ENCODE data around the gene CFAP54.
"Not testable (repeated sequence)": the region's sequence is repeated elsewhere in the genome, so short reads cannot be mapped to it uniquely, and the experiment has no call there.

CFAP54 gene

GRCh38 chr12:96729466-96729865, 240.1 kb downstream of the CFAP54 start:
- not testable (repeated sequence) for DNase-seq

DNA sequence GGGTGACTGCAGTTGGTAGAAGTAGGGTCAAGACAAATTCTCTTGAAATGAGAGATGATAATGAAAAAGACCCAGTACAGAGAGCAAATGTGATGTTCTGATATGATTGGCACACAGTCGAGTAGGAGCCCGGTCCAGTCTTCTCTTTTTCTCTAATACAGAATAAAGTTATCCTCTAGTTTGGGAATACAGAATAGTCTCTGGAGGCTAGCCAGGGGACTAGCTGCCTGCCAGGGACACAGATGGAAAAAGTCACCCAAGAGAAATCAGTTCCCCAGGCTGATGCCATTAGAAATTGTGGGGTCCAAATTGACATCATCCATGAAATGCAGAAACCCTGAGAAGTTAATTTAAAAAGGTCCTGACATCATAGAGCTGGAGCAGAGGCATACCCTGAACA, 240.5 kb downstream of the CFAP54 start:
- no peak for DNase-seq

- DNase-seq = no peak
These were observed 254.2 kb downstream of the CFAP54 start for GRCh38 chr12:96743606-96744005.

DNA sequence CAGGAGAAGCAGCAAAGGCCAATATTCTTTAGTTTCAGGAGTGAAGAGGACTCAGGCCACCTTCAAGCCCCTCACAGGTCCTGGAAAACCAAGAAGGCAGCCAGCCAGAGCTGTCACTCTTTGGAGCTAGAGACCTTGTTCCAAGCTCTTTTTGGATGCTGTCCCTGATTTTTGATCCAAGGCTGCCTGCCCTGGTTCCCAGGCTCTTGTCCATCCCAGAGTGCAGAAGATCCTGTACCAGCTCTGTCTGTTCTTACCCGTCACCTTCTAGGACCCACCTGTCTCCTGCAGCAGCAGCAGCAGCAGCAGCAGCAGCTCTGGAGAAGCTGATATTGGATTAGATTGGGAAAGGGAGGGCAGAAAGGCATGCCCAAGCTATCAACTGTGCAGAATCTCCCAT, 260.6 kb downstream of the CFAP54 start:
- DNase-seq = no peak

- no peak for DNase-seq
These were observed 262.2 kb downstream of the CFAP54 start for GRCh38 chr12:96751626-96752025.

GRCh38 chr12:96752211-96752610, 262.8 kb downstream of the CFAP54 start:
- no peak for DNase-seq

GRCh38 chr12:96766232-96766631, 276.9 kb downstream of the CFAP54 start:
- DNase-seq = no peak

- no peak for DNase-seq
These were observed 280.0 kb downstream of the CFAP54 start for GRCh38 chr12:96769400-96769799.

GRCh38 chr12:96770219-96771102, 281.1 kb downstream of the CFAP54 start:
- no peak for DNase-seq

DNA sequence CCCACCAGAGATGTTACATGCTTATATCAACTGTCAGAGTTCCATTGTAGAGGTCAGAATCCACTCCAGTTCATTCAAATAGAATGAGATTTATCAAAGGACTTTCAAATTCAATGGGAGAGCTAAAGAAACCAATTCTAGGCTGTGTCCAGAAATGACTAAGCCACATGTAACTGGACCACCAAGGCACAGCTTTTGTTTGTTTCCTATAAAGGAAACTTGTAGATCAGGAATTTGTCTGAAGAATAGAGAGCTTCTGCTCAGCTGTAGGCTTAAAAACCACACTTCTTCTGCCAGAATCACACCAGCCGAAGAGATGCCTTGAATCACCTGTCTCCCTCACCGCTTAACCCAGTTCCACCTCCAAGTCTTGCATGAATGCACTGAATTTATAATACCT, 283.7 kb downstream of the CFAP54 start:
- no peak for DNase-seq

- DNase-seq = no peak
These were observed 285.3 kb downstream of the CFAP54 start for GRCh38 chr12:96774496-96775256.

- DNase-seq = no peak
These were observed 287.5 kb downstream of the CFAP54 start for GRCh38 chr12:96776908-96777307.

- DNase-seq = no peak
These were observed 291.0 kb downstream of the CFAP54 start for GRCh38 chr12:96780330-96780729.

DNA sequence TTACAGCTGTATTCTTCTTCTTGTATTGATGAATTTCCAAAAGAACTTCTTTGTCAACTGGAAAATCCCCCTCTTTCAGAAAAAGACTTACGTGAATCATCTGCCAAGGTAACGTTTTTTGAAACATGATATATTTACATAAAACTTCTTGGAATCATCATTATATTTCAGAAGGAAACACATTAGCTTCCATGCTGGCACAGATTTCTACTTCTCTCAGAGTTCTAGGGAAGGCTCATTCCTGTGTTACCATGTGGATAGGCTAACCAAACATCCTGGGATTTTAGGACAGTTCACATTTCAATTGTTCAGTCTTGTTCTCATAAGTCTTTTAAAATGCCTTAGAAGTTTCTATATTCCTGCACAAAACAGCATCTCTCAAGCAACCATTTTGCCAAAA, 297.4 kb downstream of the CFAP54 start:
- no peak for DNase-seq

GRCh38 chr12:96803969-96804368, 314.6 kb downstream of the CFAP54 start:
- DNase-seq = no peak

DNA sequence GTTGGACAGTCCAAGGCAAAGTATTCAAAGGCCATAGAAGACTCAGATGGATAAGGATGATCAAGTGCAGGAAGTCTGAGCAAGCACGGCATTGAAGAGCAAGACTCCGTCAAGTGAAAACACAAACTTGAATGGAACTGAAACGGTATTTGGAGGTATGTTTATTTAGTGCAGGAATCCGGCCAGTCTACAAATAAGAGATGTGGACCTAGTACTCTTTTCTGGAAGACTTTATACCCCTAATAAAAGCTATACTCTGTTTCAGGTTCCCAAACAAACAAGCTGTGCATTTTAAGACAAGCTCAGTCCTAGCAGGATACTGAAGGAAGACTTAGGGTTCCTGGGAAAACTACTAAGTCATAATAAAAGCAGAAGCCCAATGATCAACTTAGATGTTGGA, 316.9 kb downstream of the CFAP54 start:
- DNase-seq = no peak

DNA sequence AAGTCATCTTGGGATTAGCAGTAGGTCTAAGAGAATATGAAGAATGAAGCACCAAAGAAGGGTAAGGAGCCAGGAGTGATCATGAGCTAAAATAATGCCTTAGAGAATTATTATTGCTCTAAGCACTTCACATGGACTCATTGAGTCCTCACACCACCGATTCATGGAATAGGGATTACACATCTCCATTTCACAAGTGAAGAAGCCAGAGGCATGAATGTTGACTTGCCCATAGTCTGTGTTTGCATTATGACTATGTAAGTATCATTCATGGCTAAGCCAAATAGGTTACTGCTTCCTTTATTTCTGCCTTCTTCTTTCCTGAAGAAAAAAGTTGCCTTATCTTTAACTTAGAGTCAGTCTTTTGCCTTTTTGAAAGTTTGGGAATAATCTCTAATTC, 318.4 kb downstream of the CFAP54 start:
- DNase-seq = no peak

- DNase-seq = no peak
These were observed 319.2 kb downstream of the CFAP54 start for GRCh38 chr12:96808587-96808986.

- DNase-seq = no peak
These were observed 320.1 kb downstream of the CFAP54 start for GRCh38 chr12:96809522-96809921.

DNA sequence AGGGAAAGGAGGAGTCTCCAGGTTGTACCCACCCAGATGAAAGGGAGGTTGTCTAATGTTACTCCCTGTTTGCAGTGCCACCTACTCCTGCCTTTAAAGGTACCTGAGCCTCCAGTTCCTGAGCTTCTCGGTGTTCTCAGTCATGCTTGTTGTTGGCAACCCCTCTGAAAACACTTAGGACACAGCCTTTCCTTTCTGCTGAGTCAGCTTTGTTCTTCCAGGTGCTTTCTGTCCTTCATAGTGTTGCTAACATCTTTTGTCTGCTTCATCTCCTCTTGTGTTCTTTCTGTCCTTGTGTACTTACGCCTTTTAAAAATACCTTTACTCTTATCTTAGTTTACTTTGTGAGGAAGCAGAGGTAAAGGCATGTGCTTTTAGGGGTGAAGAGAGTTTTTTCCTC, 320.7 kb downstream of the CFAP54 start:
- no peak for DNase-seq

- DNase-seq = no peak
These were observed 321.1 kb downstream of the CFAP54 start for GRCh38 chr12:96810477-96810876.

DNA sequence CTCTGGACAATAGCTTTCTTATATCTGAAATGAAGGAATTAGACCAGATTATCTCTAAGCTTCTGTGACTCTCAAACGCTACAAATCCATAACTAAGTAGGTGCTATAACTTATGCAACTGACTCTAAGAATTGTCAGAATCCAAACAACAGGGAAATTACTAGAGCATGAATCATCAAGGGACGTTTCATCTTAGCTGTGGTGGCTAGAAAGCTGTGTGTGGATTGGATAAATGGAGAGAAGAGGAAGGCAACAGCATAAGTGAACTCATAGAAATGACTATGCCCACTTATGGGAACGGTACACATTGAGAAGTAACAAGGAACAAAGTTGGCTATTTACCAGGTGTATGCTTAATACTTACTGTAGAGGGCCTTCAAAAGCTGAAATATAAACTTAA, 321.7 kb downstream of the CFAP54 start:
- no peak for DNase-seq

- no peak for DNase-seq
These were observed 322.8 kb downstream of the CFAP54 start for GRCh38 chr12:96812153-96812552.

All from amygdala (tissue), 56 donors.